ENCODE data around the gene CD302.
"Not testable (repeated sequence)": the region's sequence is repeated elsewhere in the genome, so short reads cannot be mapped to it uniquely, and the experiment has no call there.

DNA sequence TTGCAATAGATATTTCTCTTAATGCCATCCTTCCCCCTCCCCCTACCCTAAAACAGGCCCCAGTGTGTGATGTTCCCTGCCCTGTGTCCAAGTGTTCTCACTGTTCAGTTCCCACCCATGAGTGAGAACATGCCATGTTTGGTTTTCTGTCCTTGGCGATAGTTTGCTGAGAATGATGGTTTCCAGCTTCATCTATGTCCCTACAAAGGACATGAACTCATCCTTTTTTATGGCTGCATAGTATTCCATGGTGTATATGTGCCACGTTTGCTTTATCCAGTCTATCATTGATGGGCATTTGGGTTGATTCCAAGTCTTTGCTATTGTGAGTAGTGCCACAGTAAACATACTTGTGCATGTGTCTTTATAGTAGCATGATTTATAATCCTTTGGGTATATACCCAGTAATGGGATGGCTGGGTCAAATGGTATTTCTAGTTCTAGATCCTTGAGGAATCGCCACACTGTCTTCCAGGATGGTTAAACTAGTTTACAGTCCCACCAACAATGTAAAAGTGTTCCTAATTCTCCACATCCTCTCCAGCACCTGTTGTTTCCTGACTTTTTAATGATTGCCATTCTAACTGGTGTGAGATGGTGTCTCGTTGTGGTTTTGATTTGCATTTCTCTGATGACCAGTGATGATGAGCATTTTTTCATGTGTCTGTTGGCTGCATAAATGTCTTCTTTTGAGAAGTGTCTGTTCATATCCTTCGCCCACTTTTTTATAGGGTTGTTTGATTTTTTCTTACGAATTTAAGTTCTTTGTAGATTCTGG, 73.0 kb downstream of the CD302 start:
- TF ChIP-seq EZH2 (IDR thresholded peaks at IDR 0.05; ENCODE audit: insufficient read depth, low read length); CTCF (IDR thresholded peaks at IDR 0.05; ENCODE audit: insufficient read depth, low read depth, low read length): not testable (repeated sequence)

Measured in astrocyte (in vitro differentiated cells and primary cell).